K562 (cell line): Measurements from ENCODE around the gene ENDOG. TPM values are rescaled to one million over a fixed set of nuclear protein-coding genes. Genes with fewer than 3 reads are reported as not detected.
A peak's percentile ranks its signal among the peaks of the same experiment; 100 is the strongest.

Experiments used
- CBX2 ChIP-seq: fragments of 200-600 bp; sonication (generic); IDR thresholded peaks from one replicate; pipeline ENCODE4 v1.6.1; 2012; ENCODE audit warnings: mild to moderate bottlenecking, low read length, inconsistent platforms; ENCODE audit not compliant: insufficient read depth, poor library complexity, severe bottlenecking
- E2F3 ChIP-seq: fragments of 250-450 bp; sonication (Bioruptor Pico); IDR thresholded peaks from 2 replicates; pipeline ENCODE4 v1.4.0; 2020; ENCODE audit warnings: mild to moderate bottlenecking
- HMG20A ChIP-seq: fragments of 450-650 bp; formaldehyde crosslinking; conservative IDR thresholded peaks from 2 replicates; pipeline ENCODE4 v1.4.0; 2020; ENCODE audit warnings: mild to moderate bottlenecking, mixed read lengths
- KLF13 ChIP-seq: fragments of 450-650 bp; IDR thresholded peaks from 2 replicates; pipeline ENCODE4 v1.6.1; 2016; ENCODE audit warnings: missing genetic modification characterization, low read depth, mild to moderate bottlenecking, missing compliant biosample characterization, moderate library complexity, borderline replicate concordance
- NFIC ChIP-seq: fragments of 450-650 bp; IDR thresholded peaks from 2 replicates; pipeline ENCODE4 v1.6.1; 2017; ENCODE audit warnings: mild to moderate bottlenecking, inconsistent platforms
- NKRF ChIP-seq: fragments of 450-650 bp; IDR thresholded peaks from 2 replicates; pipeline ENCODE4 v1.6.1; 2016; ENCODE audit warnings: borderline replicate concordance
- SMARCA4 ChIP-seq: fragments of 450-650 bp; IDR thresholded peaks from 2 replicates; pipeline ENCODE4 v1.6.1; 2016
- SRF ChIP-seq, 2 experiments: fragments of 250-450, 450-650 bp in 1 of 2; sonication (Bioruptor Pico) in 1 of 2; sonication (generic) in 1 of 2; formaldehyde crosslinking; IDR thresholded peaks; 2 replicates each; pipeline versions ENCODE4 v1.5.0 to v1.5.1; 2020 to 2022; ENCODE audit warnings: mild to moderate bottlenecking in 1 of 2, missing genetic modification reagents in 1 of 2
- XRCC4 ChIP-seq: IDR thresholded peaks from one replicate; pipeline ENCODE4 v1.6.1; 2011; ENCODE audit not compliant: insufficient read depth, insufficient read length; ENCODE audit errors: extremely low read depth
- XRCC5 ChIP-seq: fragments of 200-400 bp; formaldehyde crosslinking; IDR thresholded peaks from 2 replicates; pipeline ENCODE4 v1.6.1; 2017; ENCODE audit warnings: low read depth, mild to moderate bottlenecking, low read length
- ZBTB43 ChIP-seq: sonication (generic); formaldehyde crosslinking; IDR thresholded peaks from 2 replicates; pipeline ENCODE4 v1.8.0; 2023; ENCODE audit warnings: mild to moderate bottlenecking, missing genetic modification reagents
- ZNF124 ChIP-seq: sonication (generic); formaldehyde crosslinking; IDR thresholded peaks from 2 replicates; pipeline ENCODE4 v1.8.1; 2022; ENCODE audit warnings: missing genetic modification reagents
- ZNF134 ChIP-seq: fragments of 250-450 bp; sonication (Bioruptor Pico); conservative IDR thresholded peaks from 2 replicates; pipeline ENCODE4 v1.4.0; 2020
- ZNF165 ChIP-seq: fragments of 250-450 bp; sonication (Bioruptor Pico); IDR thresholded peaks from 2 replicates; pipeline ENCODE4 v1.4.0; 2020; ENCODE audit warnings: borderline replicate concordance
- ZNF445 ChIP-seq: fragments of 250-450 bp; sonication (Bioruptor Pico); IDR thresholded peaks from 2 replicates; pipeline ENCODE4 v1.4.0; 2020; ENCODE audit warnings: low read depth, mild to moderate bottlenecking, moderate library complexity
- polyA plus RNA-seq, 8 experiments: library from polyadenylated mRNA; depleted of rRNA in 4 of 8; stranded (reverse) in 5 of 8; unstranded in 3 of 8; fragments of >200 nt; fragmentation: Nextera tagmentation in 2 of 8; fragmentation: Illumina TruSeq in 1 of 8; extraction: Ambion mirVana in 2 of 8; extraction: Trizol in 1 of 8; gene quantifications; 2 replicates each; pipeline versions ENCODE4 v1.2.1 to v1.2.3, GENCODE V29; 2011 to 2014; ENCODE audit warnings: inconsistent platforms in 1 of 8, missing spikeins in 1 of 8
- total RNA-seq, 7 experiments: library from RNA; depleted of rRNA in 6 of 7; stranded (reverse); fragments of >200 nt in 6 of 7; fragmentation: Illumina TruSeq in 2 of 7; extraction: Trizol in 2 of 7; gene quantifications; 2 replicates each; pipeline versions ENCODE4 v1.2.1 to v1.2.3, GENCODE V29; 2011 to 2021; ENCODE audit warnings: low replicate concordance in 1 of 7
- TF ChIP-seq, protein P1 (sequence below): IDR thresholded peaks from 2 replicates; pipeline ENCODE4 v1.6.1; 2014; ENCODE audit warnings: antibody characterized with exemption
- TF ChIP-seq, protein P2 (sequence below): sonication (generic); formaldehyde crosslinking; IDR thresholded peaks from 2 replicates; pipeline ENCODE4 v1.8.1; 2023; ENCODE audit warnings: mild to moderate bottlenecking, missing genetic modification reagents, moderate library complexity

ENDOG gene
- total and polyA plus RNA-seq, 9 of the 15 experiments (the other 6 are each of a cell fraction or from before 2014, with no cell fraction given), result 1.2 to 91.0 (median 25.5) TPM

DNA sequence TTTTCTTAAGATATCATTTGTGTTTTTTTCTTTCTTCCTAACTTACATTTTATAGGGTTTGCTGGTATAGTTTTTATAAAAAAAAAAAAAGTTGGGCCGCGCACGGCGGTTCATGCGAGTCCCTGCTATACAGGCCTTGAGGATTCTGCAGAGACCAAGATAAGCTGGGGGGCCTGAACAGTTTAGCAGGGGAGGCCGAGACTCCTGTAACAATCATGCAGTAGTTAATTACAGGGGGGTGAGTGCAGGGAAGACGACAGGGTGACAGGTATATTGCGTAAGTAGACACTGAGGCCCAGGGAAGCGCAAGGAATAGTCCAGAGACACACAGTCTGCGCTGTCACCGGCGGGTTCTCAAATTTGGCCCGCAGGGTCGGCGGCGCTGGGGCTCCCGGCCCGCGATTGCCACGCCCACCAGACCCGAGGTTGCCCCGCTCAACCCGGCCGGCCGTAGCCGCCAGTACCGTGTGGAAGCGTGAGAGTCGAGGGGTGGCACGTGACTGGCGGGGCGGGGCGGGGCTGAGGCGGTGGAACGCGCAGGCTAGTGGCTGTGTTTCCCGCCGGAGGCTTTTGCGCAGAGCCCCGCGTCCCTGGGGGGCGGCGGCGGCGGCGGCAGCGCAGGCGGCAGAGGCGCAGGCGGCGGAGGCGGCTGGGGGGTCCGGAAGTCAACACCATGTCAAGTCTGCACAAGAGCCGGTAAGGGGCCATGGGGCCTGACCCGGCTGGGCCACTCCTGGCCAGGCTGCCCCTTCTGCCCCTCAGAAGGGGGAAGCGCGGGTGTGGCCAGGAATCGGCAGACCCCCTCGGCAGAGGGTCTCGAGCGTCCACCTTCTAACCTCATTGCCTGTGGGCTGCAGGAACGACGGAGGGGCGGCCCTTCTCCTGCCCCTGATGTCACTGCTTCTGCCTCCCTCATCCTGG lies 31.4 kb upstream of the ENDOG start, which contains the start of gene TBC1D13 (continued):
- TF ChIP-seq XRCC4 (no peak), ZNF445 (CRISPR knock-in tag) (no peak), NKRF (peak; percentile 30), HMG20A (no peak), CBX2 (no peak), XRCC5 (peak; percentile 76; the same call in 1 of the 2 replicates), ZNF165 (CRISPR knock-in tag) (no peak), ZNF124 (CRISPR knock-in tag) (0 out of 2 replicates have a peak, but pooled peaks have one; percentile 68), E2F3 (CRISPR knock-in tag) (no peak), SMARCA4 (peak; percentile 36; the same call in 1 of the 2 replicates), SRF (CRISPR knock-in tag; IDR thresholded peaks at IDR 0.05) (peak in 1 of 2 experiments; percentile 68; a peak in 2 of 4 replicates), KLF13 (tag) (peak; percentile 96), NFIC (peak; percentile 60), ZBTB43 (CRISPR knock-in tag) (peak; percentile 35; the same call in 1 of the 2 replicates), ZNF134 (CRISPR knock-in tag) (no peak)
- TF ChIP-seq, protein P1, sequence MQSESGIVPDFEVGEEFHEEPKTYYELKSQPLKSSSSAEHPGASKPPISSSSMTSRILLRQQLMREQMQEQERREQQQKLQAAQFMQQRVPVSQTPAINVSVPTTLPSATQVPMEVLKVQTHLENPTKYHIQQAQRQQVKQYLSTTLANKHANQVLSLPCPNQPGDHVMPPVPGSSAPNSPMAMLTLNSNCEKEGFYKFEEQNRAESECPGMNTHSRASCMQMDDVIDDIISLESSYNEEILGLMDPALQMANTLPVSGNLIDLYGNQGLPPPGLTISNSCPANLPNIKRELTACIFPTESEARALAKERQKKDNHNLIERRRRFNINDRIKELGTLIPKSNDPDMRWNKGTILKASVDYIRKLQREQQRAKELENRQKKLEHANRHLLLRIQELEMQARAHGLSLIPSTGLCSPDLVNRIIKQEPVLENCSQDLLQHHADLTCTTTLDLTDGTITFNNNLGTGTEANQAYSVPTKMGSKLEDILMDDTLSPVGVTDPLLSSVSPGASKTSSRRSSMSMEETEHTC, result peak; percentile 93
- TF ChIP-seq, protein P2, sequence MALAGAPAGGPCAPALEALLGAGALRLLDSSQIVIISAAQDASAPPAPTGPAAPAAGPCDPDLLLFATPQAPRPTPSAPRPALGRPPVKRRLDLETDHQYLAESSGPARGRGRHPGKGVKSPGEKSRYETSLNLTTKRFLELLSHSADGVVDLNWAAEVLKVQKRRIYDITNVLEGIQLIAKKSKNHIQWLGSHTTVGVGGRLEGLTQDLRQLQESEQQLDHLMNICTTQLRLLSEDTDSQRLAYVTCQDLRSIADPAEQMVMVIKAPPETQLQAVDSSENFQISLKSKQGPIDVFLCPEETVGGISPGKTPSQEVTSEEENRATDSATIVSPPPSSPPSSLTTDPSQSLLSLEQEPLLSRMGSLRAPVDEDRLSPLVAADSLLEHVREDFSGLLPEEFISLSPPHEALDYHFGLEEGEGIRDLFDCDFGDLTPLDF, result peak; percentile 62; the same call in 1 of the 2 replicates
